Epithelial cell of prostate (primary cell): ENCODE measurements around the gene CARD9.

Experiments used
- DNase-seq: peaks from one replicate; pipeline ENCODE4 v3.0.0-alpha.2; 2011; ENCODE audit warnings: low read depth, low spot score
- H3K27ac ChIP-seq: fragments of 450-650 bp; 2 replicates; pipeline ENCODE4 v1.5.1; 2017; ENCODE audit warnings: mild to moderate bottlenecking

CARD9 gene

GRCh38 chr9:136339173-136339957 lies 34.1 kb downstream of the CARD9 start:
- DNase-seq = no peak
- no peak overlapping the region for H3K27ac ChIP-seq

GRCh38 chr9:136338511-136338910 lies 35.0 kb downstream of the CARD9 start:
- no peak overlapping the region for H3K27ac ChIP-seq
- DNase-seq = no peak

GRCh38 chr9:136337416-136338395 lies 35.8 kb downstream of the CARD9 start:
- no peak overlapping the region for H3K27ac ChIP-seq
- no peak for DNase-seq

- no peak overlapping the region for H3K27ac ChIP-seq
These were observed 36.6 kb downstream of the CARD9 start for GRCh38 chr9:136336881-136337280.

GRCh38 chr9:136336156-136336870 lies 37.2 kb downstream of the CARD9 start:
- no peak overlapping the region for H3K27ac ChIP-seq
- no peak for DNase-seq

More at GRCh38 chr9:136336881-136337280, 36.6 kb downstream of the CARD9 start:
- DNase-seq = no peak

- H3K27ac ChIP-seq = no peak overlapping the region
- no peak for DNase-seq
These were observed 37.9 kb downstream of the CARD9 start for GRCh38 chr9:136335296-136336155.

- no peak for DNase-seq
- no peak overlapping the region for H3K27ac ChIP-seq
These were observed 38.9 kb downstream of the CARD9 start for GRCh38 chr9:136334541-136334940.

GRCh38 chr9:136333486-136333885 lies 40.0 kb downstream of the CARD9 start:
- H3K27ac ChIP-seq = no peak overlapping the region
- DNase-seq = no peak

- H3K27ac ChIP-seq = no peak overlapping the region
- no peak for DNase-seq
These were observed 40.4 kb downstream of the CARD9 start for GRCh38 chr9:136333045-136333444.

GRCh38 chr9:136332482-136332983 lies 40.9 kb downstream of the CARD9 start:
- no peak overlapping the region for H3K27ac ChIP-seq
- DNase-seq = no peak

- no peak for DNase-seq
- no peak overlapping the region for H3K27ac ChIP-seq
These were observed 41.6 kb downstream of the CARD9 start for GRCh38 chr9:136331556-136332481.

- H3K27ac ChIP-seq = no peak overlapping the region
- DNase-seq = no peak
These were observed 42.4 kb downstream of the CARD9 start for GRCh38 chr9:136331030-136331429.

GRCh38 chr9:136330406-136330990 lies 43.0 kb downstream of the CARD9 start:
- no peak for DNase-seq
- H3K27ac ChIP-seq = no peak overlapping the region

- H3K27ac ChIP-seq = no peak overlapping the region
- no peak for DNase-seq
These were observed 43.6 kb downstream of the CARD9 start for GRCh38 chr9:136329636-136330405.

- DNase-seq = no peak
- no peak overlapping the region for H3K27ac ChIP-seq
These were observed 44.2 kb downstream of the CARD9 start for GRCh38 chr9:136329211-136329627.

- DNase-seq = no peak
- H3K27ac ChIP-seq = peak overlapping the region; percentile 56
These were observed 44.8 kb downstream of the CARD9 start for GRCh38 chr9:136328622-136329041.

GRCh38 chr9:136328011-136328621 lies 45.4 kb downstream of the CARD9 start:
- no peak for DNase-seq
- H3K27ac ChIP-seq = peak overlapping the region; percentile 56
